Measurements from ENCODE around the gene TFCP2.
"Not testable (repeated sequence)": the region's sequence is repeated elsewhere in the genome, so short reads cannot be mapped to it uniquely, and the experiment has no call there.

The TFCP2 gene, protein sequence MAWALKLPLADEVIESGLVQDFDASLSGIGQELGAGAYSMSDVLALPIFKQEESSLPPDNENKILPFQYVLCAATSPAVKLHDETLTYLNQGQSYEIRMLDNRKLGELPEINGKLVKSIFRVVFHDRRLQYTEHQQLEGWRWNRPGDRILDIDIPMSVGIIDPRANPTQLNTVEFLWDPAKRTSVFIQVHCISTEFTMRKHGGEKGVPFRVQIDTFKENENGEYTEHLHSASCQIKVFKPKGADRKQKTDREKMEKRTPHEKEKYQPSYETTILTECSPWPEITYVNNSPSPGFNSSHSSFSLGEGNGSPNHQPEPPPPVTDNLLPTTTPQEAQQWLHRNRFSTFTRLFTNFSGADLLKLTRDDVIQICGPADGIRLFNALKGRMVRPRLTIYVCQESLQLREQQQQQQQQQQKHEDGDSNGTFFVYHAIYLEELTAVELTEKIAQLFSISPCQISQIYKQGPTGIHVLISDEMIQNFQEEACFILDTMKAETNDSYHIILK

DNA sequence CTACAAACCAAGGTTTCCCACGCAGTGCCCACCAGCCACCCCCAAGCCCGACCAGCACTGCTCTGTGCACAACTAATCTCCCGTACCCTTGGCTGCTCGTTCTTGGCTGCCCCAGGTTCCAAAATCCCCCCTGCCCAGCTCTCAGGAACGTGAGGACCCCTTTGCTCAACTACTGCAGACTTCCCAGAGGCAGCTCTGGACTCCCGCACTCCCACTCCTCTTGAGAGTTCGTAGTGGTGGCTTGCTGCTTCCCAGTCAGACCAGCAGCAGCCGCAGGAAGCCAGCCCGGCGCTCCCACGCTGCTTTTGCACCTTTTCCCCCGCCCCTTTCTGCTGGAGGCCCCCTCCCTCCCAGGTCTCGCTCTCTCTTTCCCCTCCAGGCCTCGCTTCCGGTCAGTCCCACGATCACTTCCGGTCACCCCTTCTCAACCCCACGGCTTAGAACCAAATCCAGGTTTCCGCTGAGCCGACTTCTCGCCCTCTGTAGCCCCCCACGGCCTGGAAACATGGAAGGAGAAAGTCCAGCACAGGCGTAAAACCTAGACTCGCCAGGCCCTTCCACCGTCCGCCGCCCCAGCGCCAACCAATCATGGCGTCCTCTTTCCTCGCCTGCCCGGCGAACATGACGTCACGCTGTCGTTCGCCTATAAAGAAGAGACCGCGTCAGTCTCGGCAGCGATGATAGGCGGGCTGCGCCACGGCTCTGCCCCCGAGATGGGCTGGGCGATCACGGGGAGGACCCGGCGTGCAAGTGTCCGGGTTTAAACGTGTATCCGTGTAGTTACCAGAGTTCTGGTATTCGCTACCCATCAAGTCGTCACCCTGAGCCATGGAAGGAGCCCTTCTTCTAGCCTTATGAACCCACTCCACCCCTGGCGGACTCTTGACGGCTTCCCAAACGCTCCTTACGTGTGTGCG is at the start of gene TFCP2:
Gene TFCP2, minus strand, starts transcription at position 621 of the 917 bp plus-strand sequence. CDS start 713 bp downstream, outside the sequence.
- Histone ChIP-seq H3K36me3 (ENCODE audit: control insufficient read depth, insufficient read depth, low read length) (no peaks in the 10 kb centered on the region), H3K27me3 (ENCODE audit: control insufficient read depth, insufficient read depth, low read length) (no peaks in the 10 kb centered on the region), H3K4me3 (ENCODE audit: low read length) (peak within 1 kb of the TSS; percentile 92)

DNA sequence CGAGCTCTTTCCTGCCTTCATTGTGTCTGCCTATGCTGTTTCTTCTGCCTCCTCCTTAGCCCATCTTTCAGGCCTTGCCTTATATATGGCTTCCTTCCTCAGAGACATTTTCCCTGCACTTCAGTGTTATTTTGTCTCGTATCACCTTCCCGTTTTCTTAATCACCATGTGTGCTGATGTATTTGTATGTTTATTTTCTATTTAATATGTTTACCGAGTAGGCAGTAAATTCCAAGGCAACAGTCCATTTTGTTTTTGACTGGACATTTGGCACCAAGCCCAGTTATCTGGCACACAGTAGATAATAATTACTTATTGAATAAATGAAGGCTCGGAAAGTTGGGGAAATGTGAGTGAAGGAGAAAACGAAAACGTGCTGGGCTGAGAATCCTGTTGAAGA is 49.5 kb upstream of the TFCP2 start:
- no peaks in the 10 kb centered on the region for H3K27me3 ChIP-seq (ENCODE audit: control insufficient read depth, insufficient read depth, low read length)
- H3K27ac ChIP-seq (ENCODE audit: low read depth, low read length) = no peak overlapping the region
- peaks cover 8% of the 10 kb centered on the region for H3K4me1 ChIP-seq (ENCODE audit: control insufficient read depth, insufficient read depth, low read length)
- no peak overlapping the region for H3K9ac ChIP-seq (ENCODE audit: low read length)
- H3K36me3 ChIP-seq (ENCODE audit: control insufficient read depth, insufficient read depth, low read length) = no peaks in the 10 kb centered on the region
- H3K4me3 ChIP-seq (ENCODE audit: low read length) = no peak overlapping the region

More for the DNA sequence above, at the start of gene TFCP2:
- Histone ChIP-seq H3K9ac (ENCODE audit: low read length) (peak within 1 kb of the TSS; percentile 66), H3K27ac (ENCODE audit: low read depth, low read length) (peak within 1 kb of the TSS; percentile 95), H3K4me1 (ENCODE audit: control insufficient read depth, insufficient read depth, low read length) (peaks cover 7% of the 10 kb centered on the region)

DNA sequence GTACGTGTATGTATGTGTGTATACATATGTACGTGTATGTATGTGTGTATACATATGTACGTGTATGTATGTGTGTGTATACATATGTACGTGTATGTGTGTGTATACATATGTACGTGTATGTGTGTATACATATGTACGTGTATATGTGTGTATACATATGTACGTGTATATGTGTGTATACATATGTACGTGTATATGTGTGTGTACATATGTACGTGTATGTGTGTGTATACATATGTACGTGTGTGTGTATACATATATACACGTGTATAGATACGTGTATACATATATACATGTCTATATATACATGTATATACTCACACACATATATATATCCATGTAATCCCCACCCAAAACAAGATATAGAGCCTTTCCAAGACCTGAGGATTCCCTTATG is 46.9 kb upstream of the TFCP2 start:
- not testable (repeated sequence) for H3K4me3 ChIP-seq (ENCODE audit: low read length); H3K27ac ChIP-seq (ENCODE audit: low read depth, low read length); H3K27me3 ChIP-seq (ENCODE audit: control insufficient read depth, insufficient read depth, low read length); H3K9ac ChIP-seq (ENCODE audit: low read length); H3K36me3 ChIP-seq (ENCODE audit: control insufficient read depth, insufficient read depth, low read length)
- peaks cover 13% of the 10 kb centered on the region for H3K4me1 ChIP-seq (ENCODE audit: control insufficient read depth, insufficient read depth, low read length)

DNA sequence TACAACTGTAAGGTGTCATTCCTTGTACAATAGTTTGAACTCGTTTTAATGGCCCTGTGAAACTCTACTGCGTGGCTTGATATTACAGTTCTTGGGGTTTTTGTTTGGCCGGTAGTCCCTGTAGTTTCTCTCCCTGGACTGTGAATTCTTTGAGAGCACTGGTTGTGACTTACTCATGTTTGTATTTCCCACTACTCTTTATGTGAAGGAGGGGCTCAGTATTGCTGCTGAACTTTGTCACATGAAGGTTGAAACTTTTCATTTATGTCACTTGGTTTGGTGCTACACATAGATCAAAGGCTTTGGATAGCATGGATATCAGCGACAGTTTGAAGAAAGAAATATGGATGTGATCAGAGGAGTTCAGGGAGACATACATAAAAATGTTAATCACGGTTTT is 46.4 kb upstream of the TFCP2 start:
- no peak overlapping the region for H3K4me3 ChIP-seq (ENCODE audit: low read length)

DNA sequence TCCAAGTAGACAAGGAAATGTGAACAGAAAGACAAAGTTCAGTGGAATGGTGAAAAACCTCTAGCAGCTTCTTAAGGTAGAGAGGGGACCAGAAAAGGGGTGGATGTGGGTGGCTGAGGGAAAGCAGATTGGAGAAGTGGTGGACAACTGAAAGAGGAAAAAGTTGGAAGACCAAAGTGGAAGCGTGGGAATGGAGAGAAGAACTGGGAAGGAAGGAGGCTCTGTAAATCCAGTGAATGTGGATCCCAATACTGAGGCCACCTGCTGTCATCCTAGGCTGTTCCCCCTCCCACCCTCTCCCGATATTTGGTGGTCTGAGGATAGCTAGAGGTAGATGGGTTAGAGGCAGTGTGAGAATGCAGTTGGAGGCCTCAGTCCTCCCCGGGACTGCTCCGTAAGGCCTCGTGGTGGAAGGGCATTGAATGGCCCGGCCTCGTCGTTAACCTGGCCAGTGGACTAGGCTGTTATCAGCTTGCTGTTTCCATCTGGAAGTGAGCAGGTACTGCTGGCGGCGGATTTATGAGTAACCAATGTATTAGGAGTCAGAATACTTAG is 45.7 kb upstream of the TFCP2 start:
- H3K9ac ChIP-seq (ENCODE audit: low read length) = peak overlapping the region; percentile 86
- no peaks in the 10 kb centered on the region for H3K36me3 ChIP-seq (ENCODE audit: control insufficient read depth, insufficient read depth, low read length)
- peak overlapping the region; percentile 90 for H3K4me3 ChIP-seq (ENCODE audit: low read length)
- H3K27ac ChIP-seq (ENCODE audit: low read depth, low read length) = peak overlapping the region; percentile 90
- H3K4me1 ChIP-seq (ENCODE audit: control insufficient read depth, insufficient read depth, low read length) = peaks cover 13% of the 10 kb centered on the region
- no peaks in the 10 kb centered on the region for H3K27me3 ChIP-seq (ENCODE audit: control insufficient read depth, insufficient read depth, low read length)

More for the DNA sequence above, 46.4 kb upstream of the TFCP2 start:
- Histone ChIP-seq H3K36me3 (ENCODE audit: control insufficient read depth, insufficient read depth, low read length) (no peaks in the 10 kb centered on the region), H3K27me3 (ENCODE audit: control insufficient read depth, insufficient read depth, low read length) (no peaks in the 10 kb centered on the region), H3K9ac (ENCODE audit: low read length) (no peak overlapping the region), H3K4me1 (ENCODE audit: control insufficient read depth, insufficient read depth, low read length) (peaks cover 13% of the 10 kb centered on the region), H3K27ac (ENCODE audit: low read depth, low read length) (peak overlapping the region; percentile 23)

DNA sequence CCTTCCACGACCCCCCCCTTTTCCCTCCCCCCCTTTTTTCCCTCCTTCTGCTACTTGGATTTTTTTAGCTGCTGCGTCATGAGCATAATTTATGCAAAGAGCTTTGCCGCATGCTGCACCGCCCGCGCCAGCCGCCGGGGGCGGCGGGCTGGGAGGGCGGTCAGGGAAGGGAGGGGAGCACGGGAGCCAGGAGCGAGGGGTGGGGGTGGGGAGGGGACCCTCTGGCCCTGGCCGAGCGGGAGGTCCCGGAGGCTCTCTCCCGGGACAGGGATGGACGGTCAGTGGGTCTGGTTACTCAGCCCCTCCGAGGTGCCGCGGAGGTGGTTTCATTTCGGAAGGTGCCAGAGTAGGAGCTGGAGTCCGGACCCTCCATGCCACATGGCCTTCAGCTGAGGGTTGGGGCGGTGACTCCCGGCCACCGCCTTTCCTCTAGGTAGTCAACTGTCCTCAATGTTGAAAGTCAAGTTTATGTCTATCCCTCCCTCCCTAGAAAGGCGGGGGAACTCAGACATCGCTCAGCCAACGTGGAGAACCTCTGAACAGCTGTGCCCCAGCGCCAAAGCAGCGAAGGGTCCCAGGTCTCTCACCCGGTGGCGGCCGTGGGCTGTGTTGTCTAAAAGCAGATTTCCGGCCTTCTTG is 45.2 kb upstream of the TFCP2 start, which contains the start of gene POU6F1:
Gene POU6F1, minus strand, starts transcription at position 95 of the 639 bp plus-strand sequence. CDS start 11,226 bp downstream, outside the sequence.
- peak within 1 kb of the TSS; percentile 90 for H3K27ac ChIP-seq (ENCODE audit: low read depth, low read length)
- no peaks in the 10 kb centered on the region for H3K27me3 ChIP-seq (ENCODE audit: control insufficient read depth, insufficient read depth, low read length)
- H3K4me3 ChIP-seq (ENCODE audit: low read length) = peak within 1 kb of the TSS; percentile 90
- no peaks in the 10 kb centered on the region for H3K36me3 ChIP-seq (ENCODE audit: control insufficient read depth, insufficient read depth, low read length)
- peak within 1 kb of the TSS; percentile 86 for H3K9ac ChIP-seq (ENCODE audit: low read length)
- H3K4me1 ChIP-seq (ENCODE audit: control insufficient read depth, insufficient read depth, low read length) = peaks cover 13% of the 10 kb centered on the region

DNA sequence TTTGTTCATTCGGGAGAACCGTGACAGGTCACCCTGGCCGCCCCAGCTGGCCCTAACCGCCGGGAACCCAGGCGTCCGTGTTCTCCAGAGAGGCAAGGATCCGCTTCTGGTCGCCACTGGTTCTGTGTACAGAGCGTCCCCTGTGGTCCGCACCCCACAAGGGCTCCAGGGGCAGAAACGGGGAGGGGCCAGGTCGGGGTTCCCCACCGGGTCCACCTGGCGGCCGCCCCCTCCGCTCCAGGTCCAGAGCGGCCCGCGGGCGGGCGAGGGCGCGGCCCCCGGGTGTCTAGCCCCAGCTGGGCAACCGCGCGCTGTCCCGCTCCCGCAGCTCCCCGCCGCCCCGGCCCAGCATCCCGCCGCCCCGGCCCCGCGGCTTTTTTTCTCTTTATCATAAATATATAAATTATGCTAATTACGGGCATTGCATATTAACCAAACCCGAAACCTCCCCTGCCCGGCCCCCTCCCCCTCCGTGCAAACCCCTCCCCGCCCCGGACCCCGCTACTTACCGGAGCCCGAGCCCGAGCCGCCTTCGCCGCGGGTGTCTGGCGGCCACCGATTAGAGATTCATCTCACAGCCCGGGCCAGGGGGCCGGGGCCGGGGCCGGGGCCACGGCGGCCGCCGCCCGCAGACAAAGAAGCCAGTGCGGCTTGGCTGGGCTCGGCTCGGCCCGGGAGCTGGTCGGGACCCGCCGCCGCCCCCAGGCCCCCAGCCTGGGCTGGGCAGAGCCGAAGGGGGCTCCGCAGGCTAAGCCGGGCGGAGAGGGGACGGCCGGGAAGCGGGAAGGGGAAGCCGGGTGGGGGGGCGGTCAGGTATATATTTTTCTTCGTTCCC is 44.4 kb upstream of the TFCP2 start:
- Histone ChIP-seq H3K27ac (ENCODE audit: low read depth, low read length) (peak overlapping the region; percentile 90), H3K4me3 (ENCODE audit: low read length) (peak overlapping the region; percentile 90), H3K36me3 (ENCODE audit: control insufficient read depth, insufficient read depth, low read length) (no peaks in the 10 kb centered on the region), H3K27me3 (ENCODE audit: control insufficient read depth, insufficient read depth, low read length) (no peaks in the 10 kb centered on the region), H3K4me1 (ENCODE audit: control insufficient read depth, insufficient read depth, low read length) (peaks cover 13% of the 10 kb centered on the region), H3K9ac (ENCODE audit: low read length) (no peak overlapping the region)

DNA sequence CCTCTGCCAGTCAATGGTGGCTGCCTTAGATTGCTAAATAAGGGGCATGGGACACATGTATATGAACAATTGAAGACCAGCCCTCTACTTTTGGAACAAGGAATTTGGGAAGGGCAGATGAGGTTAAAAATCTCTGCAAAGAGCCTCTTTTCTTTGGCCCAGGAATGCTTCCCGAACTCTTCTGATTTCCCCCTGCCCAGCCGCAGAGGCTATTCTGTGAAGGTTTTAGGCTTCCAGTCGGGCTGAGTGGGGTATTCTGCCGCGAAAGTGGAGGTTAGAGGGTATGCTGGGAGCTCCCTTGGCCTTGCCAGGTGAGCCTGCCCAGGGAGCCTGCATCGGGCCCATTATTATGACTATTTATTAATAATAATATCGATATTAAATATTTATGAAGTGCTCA is 43.7 kb upstream of the TFCP2 start:
- Histone ChIP-seq H3K4me1 (ENCODE audit: control insufficient read depth, insufficient read depth, low read length) (peaks cover 13% of the 10 kb centered on the region), H3K27ac (ENCODE audit: low read depth, low read length) (peak overlapping the region; percentile 24), H3K27me3 (ENCODE audit: control insufficient read depth, insufficient read depth, low read length) (no peaks in the 10 kb centered on the region), H3K9ac (ENCODE audit: low read length) (no peak overlapping the region), H3K4me3 (ENCODE audit: low read length) (peak overlapping the region; percentile 56), H3K36me3 (ENCODE audit: control insufficient read depth, insufficient read depth, low read length) (no peaks in the 10 kb centered on the region)

DNA sequence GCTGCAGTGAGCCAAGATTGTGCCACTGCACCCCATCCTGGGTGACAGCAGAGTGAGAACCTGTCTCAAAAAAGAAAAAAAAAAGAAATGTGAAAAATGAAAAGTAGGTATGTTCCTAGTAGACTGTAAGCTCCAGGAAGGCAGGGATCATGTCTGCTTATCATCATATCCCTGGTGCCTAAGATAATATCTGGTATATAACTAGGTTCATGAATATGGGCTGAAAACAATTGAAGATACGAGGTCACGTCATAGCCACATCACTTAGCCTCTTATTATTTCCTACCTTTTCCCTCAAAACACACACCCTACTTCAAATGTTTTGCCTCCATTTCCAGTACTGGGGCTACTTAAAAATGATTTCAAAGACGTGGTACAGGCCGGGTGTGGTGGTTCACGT is 42.0 kb upstream of the TFCP2 start:
- Histone ChIP-seq H3K9ac (ENCODE audit: low read length) (no peak overlapping the region), H3K27ac (ENCODE audit: low read depth, low read length) (no peak overlapping the region), H3K27me3 (ENCODE audit: control insufficient read depth, insufficient read depth, low read length) (no peaks in the 10 kb centered on the region), H3K4me3 (ENCODE audit: low read length) (no peak overlapping the region), H3K36me3 (ENCODE audit: control insufficient read depth, insufficient read depth, low read length) (no peaks in the 10 kb centered on the region), H3K4me1 (ENCODE audit: control insufficient read depth, insufficient read depth, low read length) (peaks cover 13% of the 10 kb centered on the region)

DNA sequence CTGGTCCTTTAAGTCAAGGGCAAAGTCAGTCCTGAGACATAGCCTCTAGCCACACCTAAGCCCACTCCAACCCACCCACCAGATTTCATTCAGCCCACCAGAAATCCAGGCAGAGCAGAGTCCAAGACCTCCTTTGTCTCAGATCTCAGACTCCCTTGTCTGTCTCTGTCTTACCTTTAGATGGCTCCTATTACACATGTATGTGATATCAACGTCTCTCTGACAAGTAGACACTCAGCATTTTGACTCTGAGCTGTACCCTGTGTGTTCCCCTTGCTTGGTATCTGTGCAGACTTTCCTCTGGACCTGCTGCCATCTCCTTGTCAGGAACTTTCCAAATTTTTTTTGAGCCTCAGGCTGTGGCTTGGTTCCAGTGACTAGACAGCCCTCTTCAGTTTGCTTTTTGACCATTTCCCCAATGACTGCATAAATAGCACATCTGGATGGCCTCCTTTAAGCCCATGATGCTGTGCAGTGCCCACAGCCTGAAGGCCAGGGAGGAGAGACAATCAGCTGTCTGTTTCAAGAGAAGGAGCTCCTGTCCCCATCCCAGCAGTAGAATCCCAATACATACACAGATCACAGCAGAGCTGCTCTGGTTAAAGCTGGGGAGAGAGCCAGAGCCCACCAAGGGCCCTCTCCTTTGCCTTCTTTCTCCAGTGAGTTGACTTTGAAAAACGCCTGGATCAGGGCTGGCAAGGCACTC is 37.9 kb upstream of the TFCP2 start:
- peaks cover 2% of the 10 kb centered on the region for H3K36me3 ChIP-seq (ENCODE audit: control insufficient read depth, insufficient read depth, low read length)

DNA sequence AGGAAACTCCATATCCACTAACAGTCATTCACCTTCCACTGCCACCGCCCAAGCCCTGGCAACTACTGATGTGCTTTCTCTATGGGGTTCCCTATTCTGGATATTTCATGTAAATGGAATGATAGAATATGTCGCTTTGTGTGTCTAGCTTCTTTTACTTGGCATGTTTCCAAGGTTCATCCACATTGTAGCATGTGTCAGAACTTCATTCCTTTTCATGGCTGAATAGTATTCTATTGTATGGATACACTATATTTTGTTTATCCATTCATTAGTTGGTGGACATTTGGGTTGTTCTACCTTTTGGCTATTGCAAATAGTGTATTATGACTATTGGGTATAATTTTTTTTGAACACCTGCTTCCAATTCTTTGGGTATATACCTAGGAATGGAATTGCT is 36.3 kb upstream of the TFCP2 start:
- H3K27ac ChIP-seq (ENCODE audit: low read depth, low read length) = no peak overlapping the region
- no peak overlapping the region for H3K4me3 ChIP-seq (ENCODE audit: low read length)
- no peaks in the 10 kb centered on the region for H3K27me3 ChIP-seq (ENCODE audit: control insufficient read depth, insufficient read depth, low read length)
- H3K9ac ChIP-seq (ENCODE audit: low read length) = no peak overlapping the region
- no peaks in the 10 kb centered on the region for H3K4me1 ChIP-seq (ENCODE audit: control insufficient read depth, insufficient read depth, low read length)
- peaks cover 2% of the 10 kb centered on the region for H3K36me3 ChIP-seq (ENCODE audit: control insufficient read depth, insufficient read depth, low read length)

More for the DNA sequence above, 37.9 kb upstream of the TFCP2 start:
- Histone ChIP-seq H3K4me3 (ENCODE audit: low read length) (no peak overlapping the region), H3K4me1 (ENCODE audit: control insufficient read depth, insufficient read depth, low read length) (no peaks in the 10 kb centered on the region), H3K27ac (ENCODE audit: low read depth, low read length) (no peak overlapping the region), H3K9ac (ENCODE audit: low read length) (no peak overlapping the region), H3K27me3 (ENCODE audit: control insufficient read depth, insufficient read depth, low read length) (no peaks in the 10 kb centered on the region)
